NCI-H526 (cell line): ENCODE data around the gene HTR2C.
"Not testable (repeated sequence)": the region's sequence is repeated elsewhere in the genome, so short reads cannot be mapped to it uniquely, and the experiment has no call there.

Experiments used
- DNase-seq, 2 experiments: peaks; one replicate each; lab custom pipeline; 2025; lab: John Stamatoyannopoulos, UW

Gene HTR2C

DNA sequence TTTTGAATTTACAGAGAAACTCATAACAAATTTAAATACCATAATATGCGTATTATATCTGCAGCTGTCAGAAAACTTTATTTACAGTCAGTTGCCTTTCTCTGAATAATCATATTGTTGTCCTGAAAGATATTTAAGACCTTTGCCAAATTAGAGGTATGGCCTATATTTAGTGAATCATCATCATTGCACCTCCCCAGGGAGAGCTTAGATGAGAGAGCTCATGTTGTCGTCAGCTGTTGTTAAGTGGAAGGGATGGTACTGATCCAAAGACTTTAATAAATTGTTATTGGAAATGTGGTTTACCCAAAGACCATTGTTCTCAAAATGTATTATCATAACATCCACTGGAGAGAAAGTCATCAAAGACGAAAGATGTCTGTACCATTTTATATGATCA lies 128.6 kb downstream of the HTR2C start:
- DNase-seq: no peak

DNA sequence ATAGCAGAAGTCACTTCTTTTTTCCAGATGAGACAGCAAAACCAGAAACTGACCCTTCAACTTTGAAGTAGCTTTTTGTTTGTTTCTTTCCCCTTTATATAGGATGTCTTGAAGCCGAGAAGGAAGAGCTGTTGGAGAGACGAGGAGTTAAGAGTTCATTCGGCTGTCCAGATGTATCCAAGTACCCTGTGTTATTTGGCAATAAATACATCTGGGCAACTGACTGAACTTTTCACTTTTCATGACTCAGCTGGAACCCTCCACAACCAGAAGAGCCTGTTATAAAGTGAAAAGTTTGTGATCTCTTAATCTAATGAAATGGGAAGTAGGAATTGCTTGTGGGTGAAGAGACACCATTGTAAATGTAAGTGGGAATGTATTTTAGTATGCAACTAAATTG lies 131.2 kb downstream of the HTR2C start:
- DNase-seq: no peak

DNA sequence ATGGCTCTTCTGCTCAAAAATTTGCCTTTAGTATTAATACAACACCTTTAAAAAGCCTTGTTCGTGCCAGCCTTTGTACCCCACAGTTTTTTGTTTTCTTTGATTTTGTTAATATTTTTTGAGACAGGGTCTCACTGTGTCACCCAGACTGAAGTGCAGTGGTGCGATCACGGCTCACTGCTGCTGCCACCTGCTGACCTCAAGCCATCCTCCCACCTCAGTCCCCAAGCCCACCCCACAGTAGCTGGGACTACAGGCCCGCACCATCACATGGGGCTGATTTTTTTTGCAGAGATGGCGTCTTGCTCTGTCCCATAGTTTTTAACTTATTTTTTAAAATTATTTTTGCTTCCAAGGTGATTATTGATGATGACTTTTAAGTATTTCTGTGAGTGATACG lies 134.0 kb downstream of the HTR2C start:
- DNase-seq: no peak

GRCh38 chrX:114766541-114766940 lies 182.7 kb downstream of the HTR2C start:
- DNase-seq: no peak

- no peak for DNase-seq
These were observed 190.8 kb downstream of the HTR2C start for GRCh38 chrX:114774691-114775090.

- no peak for DNase-seq
These were observed 199.0 kb downstream of the HTR2C start for GRCh38 chrX:114782925-114783324.

GRCh38 chrX:114787061-114787460 lies 203.2 kb downstream of the HTR2C start:
- no peak for DNase-seq

GRCh38 chrX:114797494-114797893 lies 213.6 kb downstream of the HTR2C start:
- DNase-seq: no peak

DNA sequence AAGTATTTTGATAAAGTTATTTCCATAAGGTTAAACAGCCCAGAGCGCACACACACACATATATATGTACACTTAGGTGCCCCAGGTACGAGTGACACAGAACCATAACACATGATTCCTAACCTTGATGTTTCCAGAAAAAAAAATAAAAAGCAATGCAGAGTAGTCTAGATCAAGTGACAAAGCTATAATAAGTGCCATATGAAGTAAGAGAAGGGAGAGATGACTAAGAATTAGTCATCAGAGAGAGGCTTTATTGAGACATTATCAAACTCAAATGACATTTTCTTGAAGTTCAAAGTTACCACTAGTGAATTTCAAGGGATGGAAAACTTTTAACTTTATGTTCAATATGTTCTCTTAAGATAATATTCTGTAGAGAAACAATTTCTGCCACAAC lies 215.0 kb downstream of the HTR2C start:
- DNase-seq: no peak

GRCh38 chrX:114800719-114801118 lies 216.8 kb downstream of the HTR2C start:
- DNase-seq: no peak

DNA sequence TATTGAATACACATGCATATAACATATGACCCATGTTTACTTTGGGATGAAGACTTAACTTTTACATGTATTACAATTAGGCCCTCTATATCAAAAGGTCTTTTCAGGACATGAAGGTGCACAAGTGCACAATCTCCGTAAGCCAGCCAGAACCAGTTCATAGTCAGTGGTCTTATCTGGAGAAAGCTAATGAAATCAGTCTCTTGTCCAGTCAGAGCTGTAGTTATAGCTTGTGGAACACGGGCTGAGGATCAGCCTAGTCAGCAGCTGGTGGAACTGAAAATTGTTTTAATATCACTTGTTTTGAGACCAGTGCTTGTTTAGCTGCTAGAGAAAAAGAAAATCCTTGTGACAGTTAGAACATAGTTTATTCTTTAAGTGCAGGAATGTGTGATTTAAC lies 235.6 kb downstream of the HTR2C start:
- DNase-seq: no peak

GRCh38 chrX:114841051-114841450 lies 257.2 kb downstream of the HTR2C start:
- no peak for DNase-seq

- no peak for DNase-seq
These were observed 258.3 kb downstream of the HTR2C start for GRCh38 chrX:114842181-114842580.

DNA sequence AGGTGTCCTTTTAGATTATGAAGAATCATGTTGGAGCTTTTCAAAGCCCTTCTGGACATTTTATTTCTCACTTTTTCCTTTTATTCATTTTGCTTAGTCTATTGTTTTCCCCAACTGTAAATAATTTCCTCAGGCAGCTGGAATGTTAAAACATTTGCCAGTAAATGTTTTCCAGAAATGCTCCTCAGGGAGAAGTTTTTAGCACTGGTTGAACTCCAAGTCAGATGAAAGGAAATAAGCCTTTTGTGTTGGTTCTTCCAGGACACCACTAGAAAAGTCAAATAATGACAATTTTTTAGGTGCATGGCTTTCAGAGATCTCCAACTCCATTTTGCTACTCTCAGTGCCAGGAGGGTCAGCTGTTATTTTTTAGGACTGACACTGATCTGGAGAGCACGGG lies 305.6 kb downstream of the HTR2C start:
- DNase-seq: no peak

GRCh38 chrX:114903618-114904017 lies 319.7 kb downstream of the HTR2C start:
- no peak for DNase-seq

DNA sequence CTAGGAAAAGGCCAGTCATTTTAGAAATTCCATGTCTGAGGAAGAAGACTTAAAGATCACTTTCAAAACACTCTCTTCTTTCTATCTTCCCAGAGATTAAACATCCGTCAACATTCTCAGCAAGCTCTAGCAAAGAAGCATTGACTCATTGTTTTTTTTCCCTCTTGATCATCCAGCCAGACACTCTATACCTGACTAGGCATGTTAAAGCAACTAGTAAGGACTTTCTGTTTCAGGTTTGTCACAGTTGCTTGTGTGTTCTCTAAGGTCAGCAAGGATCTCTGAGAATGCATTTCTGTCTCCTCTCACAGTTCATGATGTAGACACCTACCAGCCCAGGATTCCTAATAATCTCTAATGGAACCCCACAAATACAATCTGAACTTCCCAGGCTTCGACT lies 321.4 kb downstream of the HTR2C start:
- no peak for DNase-seq

DNA sequence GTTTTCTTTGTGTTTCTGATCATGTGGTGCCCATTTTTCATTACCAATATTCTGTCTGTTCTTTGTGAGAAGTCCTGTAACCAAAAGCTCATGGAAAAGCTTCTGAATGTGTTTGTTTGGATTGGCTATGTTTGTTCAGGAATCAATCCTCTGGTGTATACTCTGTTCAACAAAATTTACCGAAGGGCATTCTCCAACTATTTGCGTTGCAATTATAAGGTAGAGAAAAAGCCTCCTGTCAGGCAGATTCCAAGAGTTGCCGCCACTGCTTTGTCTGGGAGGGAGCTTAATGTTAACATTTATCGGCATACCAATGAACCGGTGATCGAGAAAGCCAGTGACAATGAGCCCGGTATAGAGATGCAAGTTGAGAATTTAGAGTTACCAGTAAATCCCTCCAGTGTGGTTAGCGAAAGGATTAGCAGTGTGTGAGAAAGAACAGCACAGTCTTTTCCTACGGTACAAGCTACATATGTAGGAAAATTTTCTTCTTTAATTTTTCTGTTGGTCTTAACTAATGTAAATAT lies 323.2 kb downstream of the HTR2C start:
- no peak for DNase-seq

- no peak for DNase-seq
These were observed 340.5 kb downstream of the HTR2C start for GRCh38 chrX:114924423-114924822.

- DNase-seq: no peak
These were observed 341.0 kb downstream of the HTR2C start for GRCh38 chrX:114924856-114925255.

GRCh38 chrX:114930227-114930626 lies 346.3 kb downstream of the HTR2C start:
- DNase-seq: no peak

GRCh38 chrX:114932550-114932949 lies 348.7 kb downstream of the HTR2C start:
- DNase-seq: no peak

DNA sequence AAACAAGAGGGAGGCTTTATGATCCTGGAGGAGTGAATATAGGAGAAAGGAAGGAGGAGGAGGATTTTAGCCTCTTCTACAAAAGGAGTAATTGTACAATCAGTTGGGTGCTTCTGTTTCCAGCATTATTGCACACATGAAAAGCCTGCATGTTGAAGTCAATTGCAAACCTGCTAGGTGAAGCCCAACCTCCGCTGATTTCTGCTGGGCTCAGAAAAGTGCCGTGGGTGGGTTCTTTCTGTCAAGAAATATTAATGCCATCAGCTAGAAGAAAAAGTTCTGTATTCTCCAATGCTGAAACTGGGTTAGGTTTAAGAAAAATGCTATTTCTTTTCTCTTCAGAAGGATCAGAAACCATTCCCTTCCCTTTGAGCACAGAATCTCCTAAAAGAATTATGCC lies 349.4 kb downstream of the HTR2C start:
- not testable (repeated sequence) for DNase-seq

DNA sequence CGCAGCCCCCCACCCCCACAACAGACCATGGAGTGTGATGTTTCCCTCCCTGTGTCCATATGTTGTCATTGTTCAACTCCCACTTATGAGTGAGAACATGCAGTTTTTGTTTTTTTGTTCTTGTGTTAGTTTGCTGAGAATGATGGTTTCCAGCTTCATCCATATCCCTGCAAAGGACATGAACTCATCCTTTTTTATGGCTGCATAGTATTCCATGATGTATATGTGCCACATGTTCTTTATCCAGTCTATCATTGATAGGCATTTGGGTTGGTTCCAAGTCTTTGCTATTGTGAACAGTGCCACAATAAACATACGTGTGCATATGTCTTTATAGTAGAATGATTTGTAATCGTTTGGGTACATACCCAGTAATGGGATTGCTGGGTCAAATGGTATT lies 353.2 kb downstream of the HTR2C start:
- DNase-seq: not testable (repeated sequence)

GRCh38 chrX:114952696-114953095 lies 368.8 kb downstream of the HTR2C start:
- DNase-seq: peak in 1 of 2 experiments; percentile 29
